GM12878 (cell line): ENCODE measurements around the gene PDE11A. TPM values are rescaled to one million over a fixed set of nuclear protein-coding genes. Genes with fewer than 3 reads are reported as not detected.

Source experiments
- ATAC-seq: fragments of 200-7000 bp; cut with Tn5 transposase; 3 replicates; pipeline ENCODE4 v1.9.1; 2020; ENCODE audit warnings: mild to moderate bottlenecking, moderate library complexity
- BruUV-seq: library from RNA; stranded (reverse); fragments of 400-500 nt; replicated peaks from 2 replicates; lab custom pipeline; 2021; lab: Mats Ljungman, UMichigan
- CTCF ChIA-PET: fragments of 300-600 bp; sonication (Branson Sonifier 250); formaldehyde crosslinking; extraction: SDS; loops from one replicate; lab custom pipeline; 2021; ENCODE audit warnings: inconsistent platforms; lab: Yijun Ruan, JAX
- POLR2A ChIA-PET: fragments of 350-600 bp; formaldehyde crosslinking; extraction: SDS; loops from one replicate; lab custom pipeline; 2021; ENCODE audit warnings: inconsistent platforms; lab: Charles Lee
- RAD21 ChIA-PET: fragments of 300-600 bp; sonication (Branson Sonifier 250); formaldehyde crosslinking; loops from one replicate; lab custom pipeline; 2023; ENCODE audit warnings: antibody characterized with exemption; ENCODE audit not compliant: unreplicated experiment; lab: Charles Lee
- SMC1A ChIA-PET: fragments of 300-600 bp; sonication (Branson Sonifier 250); formaldehyde crosslinking; loops from one replicate; lab custom pipeline; 2023; ENCODE audit not compliant: unreplicated experiment, uncharacterized antibody; lab: Charles Lee
- DNase-seq: peaks from one replicate; pipeline ENCODE4 v3.0.0-alpha.2; 2011; ENCODE audit warnings: low read depth, low spot score
- FAIRE-seq: peaks from 3 replicates; lab custom pipeline; 2011; peaks lifted over from hg19 to GRCh38; lab: Jason Lieb, UNC
- H2AFZ ChIP-seq: 2 replicates; pipeline ENCODE4 v1.6.0; 2011; ENCODE audit warnings: low read depth, low read length, control low read depth; ENCODE audit not compliant: control insufficient read depth
- H3K27ac ChIP-seq: 2 replicates; pipeline ENCODE4 v1.5.1; 2011; ENCODE audit warnings: control low read depth; ENCODE audit not compliant: control insufficient read depth, insufficient read depth
- H3K27me3 ChIP-seq, 2 experiments: replicated peaks in 1 of 2; 2 replicates each; pipeline versions ENCODE4 v1.6.0 to v1.6.1; 2011; ENCODE audit warnings: low read length in 1 of 2; ENCODE audit not compliant: control insufficient read depth in 2 of 2, insufficient read depth in 2 of 2
- H3K36me3 ChIP-seq, 2 experiments: 2 replicates each; pipeline ENCODE4 v1.5.1; 2011; ENCODE audit warnings: low read length in 1 of 2; ENCODE audit not compliant: control insufficient read depth in 2 of 2, insufficient read depth in 2 of 2
- H3K4me1 ChIP-seq: 2 replicates; pipeline ENCODE4 v1.6.1; 2011; ENCODE audit warnings: mild to moderate bottlenecking, low read length, moderate library complexity, mixed read lengths; ENCODE audit not compliant: control insufficient read depth, insufficient read depth
- H3K4me2 ChIP-seq: 2 replicates; pipeline ENCODE4 v1.6.0; 2011; ENCODE audit warnings: control low read depth; ENCODE audit not compliant: control insufficient read depth, insufficient read depth
- H3K4me3 ChIP-seq: fragments of 200-600 bp; sonication (generic); 2 replicates; pipeline ENCODE4 v1.5.1; 2016
- H3K79me2 ChIP-seq: 2 replicates; pipeline ENCODE4 v1.6.0; 2011; ENCODE audit warnings: low read length; ENCODE audit not compliant: control insufficient read depth, insufficient read depth
- H3K9ac ChIP-seq: 2 replicates; pipeline ENCODE4 v1.8.0; 2011; ENCODE audit warnings: low read length, control low read depth, mixed read lengths; ENCODE audit not compliant: control insufficient read depth, insufficient read depth
- H3K9me3 ChIP-seq: replicated peaks from 3 replicates; pipeline ENCODE4 v1.5.1; 2011; ENCODE audit warnings: mild to moderate bottlenecking, low read length; ENCODE audit not compliant: control insufficient read depth, insufficient read depth
- H4K20me1 ChIP-seq: 2 replicates; pipeline ENCODE4 v1.6.0; 2011; ENCODE audit not compliant: control insufficient read depth, insufficient read depth
- ATF7 ChIP-seq: fragments of 450-650 bp; IDR thresholded peaks from 2 replicates; pipeline ENCODE4 v1.6.1; 2016; ENCODE audit warnings: low read depth, mild to moderate bottlenecking
- BCL11A ChIP-seq: IDR thresholded peaks from 2 replicates; pipeline ENCODE4 v1.6.1; 2011; ENCODE audit warnings: low read depth, low read length
- CHD1 ChIP-seq: IDR thresholded peaks from 2 replicates; pipeline ENCODE4 v1.6.1; 2012; ENCODE audit warnings: low read depth, low read length, improper control_type of control experiment
- CHD2 ChIP-seq: IDR thresholded peaks from 2 replicates; pipeline ENCODE4 v1.6.1; 2011; ENCODE audit warnings: low read depth, low read length, improper control_type of control experiment, borderline replicate concordance
- ETV6 ChIP-seq, 2 experiments: fragments of 450-650 bp in 1 of 2; IDR thresholded peaks in 1 of 2; conservative IDR thresholded peaks in 1 of 2; 2 replicates each; pipeline ENCODE4 v1.6.1; 2014; ENCODE audit warnings: antibody characterized with exemption in 1 of 2, borderline replicate concordance in 1 of 2, low read depth in 1 of 2, mild to moderate bottlenecking in 1 of 2, moderate library complexity in 1 of 2
- HDAC2 ChIP-seq: fragments of 200-600 bp; sonication (generic); IDR thresholded peaks from 2 replicates; pipeline ENCODE4 v1.6.1; 2017
- JUNB ChIP-seq: IDR thresholded peaks from 2 replicates; pipeline ENCODE4 v1.6.1; 2016; ENCODE audit warnings: antibody characterized with exemption, mild to moderate bottlenecking
- MEF2A ChIP-seq: IDR thresholded peaks from 2 replicates; pipeline ENCODE4 v1.6.1; 2011; ENCODE audit warnings: low read depth, mild to moderate bottlenecking, low read length, moderate library complexity; ENCODE audit not compliant: insufficient read depth
- NBN ChIP-seq: fragments of 450-650 bp; IDR thresholded peaks from 2 replicates; pipeline ENCODE4 v1.6.1; 2016
- NFYA ChIP-seq: IDR thresholded peaks from 2 replicates; pipeline ENCODE4 v1.6.1; 2011; ENCODE audit warnings: low read depth, mild to moderate bottlenecking, low read length, improper control_type of control experiment, borderline replicate concordance
- SPI1 ChIP-seq: IDR thresholded peaks from 2 replicates; pipeline ENCODE4 v1.6.1; 2011; ENCODE audit warnings: low read depth, mild to moderate bottlenecking, low read length, moderate library complexity, borderline replicate concordance; ENCODE audit not compliant: insufficient read depth
- TAF1 ChIP-seq: IDR thresholded peaks from 2 replicates; pipeline ENCODE4 v1.6.1; 2011; ENCODE audit warnings: mild to moderate bottlenecking, low read depth, low read length, borderline replicate concordance
- ZNF207 ChIP-seq: fragments of 450-650 bp; IDR thresholded peaks from 2 replicates; pipeline ENCODE4 v1.6.1; 2014; ENCODE audit warnings: antibody characterized with exemption, mild to moderate bottlenecking, borderline replicate concordance
- ZNF217 ChIP-seq: fragments of 450-650 bp; IDR thresholded peaks from 2 replicates; pipeline ENCODE4 v1.6.1; 2017; ENCODE audit warnings: antibody characterized with exemption, mild to moderate bottlenecking
- whole genome bisulfite sequencing: methylation state at CpG from one replicate; pipeline ENCODE4 v1.1.6; 2016; ENCODE audit warnings: low lambda C conversion rate; ENCODE audit not compliant: insufficient replicate concordance, insufficient coverage; ENCODE audit errors: missing lambda C conversion rate; 5-methylcytosine and 5-hydroxymethylcytosine counted together
- in situ Hi-C: fragments of 300-500 bp; cut with MboI; formaldehyde crosslinking; loops from 9 replicates; pipeline ENCODE4 v1.14.3; 2018; ENCODE audit warnings: mixed read lengths
- intact Hi-C: fragments of 100-400 bp; cut with micrococcal nuclease; formaldehyde crosslinking; loops from one replicate; pipeline ENCODE4 v1.14.2; 2022; ENCODE audit not compliant: unreplicated experiment
- polyA plus RNA-seq, 11 experiments: library from polyadenylated mRNA; depleted of rRNA in 4 of 11; unstranded in 6 of 11; stranded (reverse) in 5 of 11; fragments of >200 nt; fragmentation: Nextera tagmentation in 4 of 11; fragmentation: Illumina TruSeq in 1 of 11; extraction: Ambion mirVana in 4 of 11; extraction: Trizol in 1 of 11; gene quantifications; 1 replicate in 1 of 11; 2 replicates in 10 of 11; pipeline versions ENCODE4 v1.2.1 to v1.2.3, GENCODE V29; 2011 to 2016; ENCODE audit warnings: inconsistent platforms in 2 of 11, missing spikeins in 2 of 11, low read depth in 1 of 11
- total RNA-seq, 4 experiments: library from RNA; depleted of rRNA in 3 of 4; stranded (reverse); fragments of >200 nt in 3 of 4; fragmentation: Illumina TruSeq in 1 of 4; extraction: Trizol in 1 of 4; gene quantifications; 2 replicates each; pipeline versions ENCODE4 v1.2.1 to v1.2.3, GENCODE V29; 2013 to 2021
- TF ChIP-seq, protein P1 (sequence below): fragments of 450-650 bp; IDR thresholded peaks from 2 replicates; pipeline ENCODE4 v1.6.1; 2017; ENCODE audit warnings: borderline replicate concordance
- TF ChIP-seq, protein P2 (sequence below): fragments of 450-650 bp; IDR thresholded peaks from 2 replicates; pipeline ENCODE4 v1.6.1; 2017; ENCODE audit warnings: mild to moderate bottlenecking, moderate library complexity
- TF ChIP-seq, protein P3 (sequence below): fragments of 450-650 bp; IDR thresholded peaks from 2 replicates; pipeline ENCODE4 v1.6.1; 2014; ENCODE audit warnings: mild to moderate bottlenecking
- TF ChIP-seq, protein P4 (sequence below): fragments of 450-650 bp; IDR thresholded peaks from 2 replicates; pipeline ENCODE4 v1.6.1; 2017; ENCODE audit warnings: mild to moderate bottlenecking

PDE11A gene
- total and polyA plus RNA-seq, 10 of the 15 experiments (the other 5 are each of a cell fraction or from before 2014, with no cell fraction given): 0.01 to 0.17 (median 0.06) TPM; not detected in 5

DNA sequence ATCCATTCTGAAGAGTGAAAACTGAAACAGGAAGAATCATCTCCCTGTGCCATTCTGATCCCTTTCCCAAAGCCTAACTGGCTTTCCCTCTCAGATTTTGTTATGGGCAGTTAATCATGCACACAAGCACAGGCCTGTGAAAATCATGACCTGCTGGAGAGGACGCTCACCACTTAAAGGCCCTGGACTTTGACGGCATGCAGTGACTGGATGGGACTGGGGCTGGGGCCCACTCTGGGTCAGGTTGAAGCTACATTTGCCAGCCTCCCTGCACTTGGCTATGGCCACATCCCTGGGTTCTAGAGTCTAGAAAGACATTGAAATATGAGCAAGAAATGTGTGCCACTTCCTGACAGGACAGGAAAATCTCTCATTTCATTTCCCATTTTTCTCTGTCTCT is 12.9 kb downstream of the PDE11A start:
- ChIA-PET SMC1A (no interaction called here), CTCF (no interaction called here), RAD21 (no interaction called here), POLR2A (no interaction called here)
- no peaks in the 10 kb centered on the region for H3K9me3 ChIP-seq
- no peaks in the 10 kb centered on the region for H3K36me3 ChIP-seq
- intact Hi-C loops (no loop called here), in situ Hi-C loops (no loop called here)
- WGBS: 53% methylated on average over 2 of the region's 2 CpGs
- H3K4me3 ChIP-seq: no peak overlapping the region
- H3K4me1 ChIP-seq: no peaks in the 10 kb centered on the region
- no peak overlapping the region for H3K9ac ChIP-seq
- H3K4me2 ChIP-seq: no peak overlapping the region
- FAIRE-seq: no peak
- H4K20me1 ChIP-seq: no peaks in the 10 kb centered on the region
- no peaks in the 10 kb centered on the region for H3K79me2 ChIP-seq
- peaks cover 0 to 2% of the 10 kb centered on the region in 2 experiments; a peak in 1 of 4 replicates for H3K27me3 ChIP-seq
- H3K27ac ChIP-seq: no peak overlapping the region
- BruUV-seq: no TSS peak
- no peak for ATAC-seq
- H2AFZ ChIP-seq: no peak overlapping the region
- no peak for DNase-seq
- no peak for TF ChIP-seq NFYA
- TF ChIP-seq TAF1: no peak
- TF ChIP-seq, protein P1, sequence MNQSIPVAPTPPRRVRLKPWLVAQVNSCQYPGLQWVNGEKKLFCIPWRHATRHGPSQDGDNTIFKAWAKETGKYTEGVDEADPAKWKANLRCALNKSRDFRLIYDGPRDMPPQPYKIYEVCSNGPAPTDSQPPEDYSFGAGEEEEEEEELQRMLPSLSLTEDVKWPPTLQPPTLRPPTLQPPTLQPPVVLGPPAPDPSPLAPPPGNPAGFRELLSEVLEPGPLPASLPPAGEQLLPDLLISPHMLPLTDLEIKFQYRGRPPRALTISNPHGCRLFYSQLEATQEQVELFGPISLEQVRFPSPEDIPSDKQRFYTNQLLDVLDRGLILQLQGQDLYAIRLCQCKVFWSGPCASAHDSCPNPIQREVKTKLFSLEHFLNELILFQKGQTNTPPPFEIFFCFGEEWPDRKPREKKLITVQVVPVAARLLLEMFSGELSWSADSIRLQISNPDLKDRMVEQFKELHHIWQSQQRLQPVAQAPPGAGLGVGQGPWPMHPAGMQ: no peak
- TF ChIP-seq ATF7: no peak
- TF ChIP-seq NBN: no peak
- TF ChIP-seq CHD1: no peak
- TF ChIP-seq, protein P2, sequence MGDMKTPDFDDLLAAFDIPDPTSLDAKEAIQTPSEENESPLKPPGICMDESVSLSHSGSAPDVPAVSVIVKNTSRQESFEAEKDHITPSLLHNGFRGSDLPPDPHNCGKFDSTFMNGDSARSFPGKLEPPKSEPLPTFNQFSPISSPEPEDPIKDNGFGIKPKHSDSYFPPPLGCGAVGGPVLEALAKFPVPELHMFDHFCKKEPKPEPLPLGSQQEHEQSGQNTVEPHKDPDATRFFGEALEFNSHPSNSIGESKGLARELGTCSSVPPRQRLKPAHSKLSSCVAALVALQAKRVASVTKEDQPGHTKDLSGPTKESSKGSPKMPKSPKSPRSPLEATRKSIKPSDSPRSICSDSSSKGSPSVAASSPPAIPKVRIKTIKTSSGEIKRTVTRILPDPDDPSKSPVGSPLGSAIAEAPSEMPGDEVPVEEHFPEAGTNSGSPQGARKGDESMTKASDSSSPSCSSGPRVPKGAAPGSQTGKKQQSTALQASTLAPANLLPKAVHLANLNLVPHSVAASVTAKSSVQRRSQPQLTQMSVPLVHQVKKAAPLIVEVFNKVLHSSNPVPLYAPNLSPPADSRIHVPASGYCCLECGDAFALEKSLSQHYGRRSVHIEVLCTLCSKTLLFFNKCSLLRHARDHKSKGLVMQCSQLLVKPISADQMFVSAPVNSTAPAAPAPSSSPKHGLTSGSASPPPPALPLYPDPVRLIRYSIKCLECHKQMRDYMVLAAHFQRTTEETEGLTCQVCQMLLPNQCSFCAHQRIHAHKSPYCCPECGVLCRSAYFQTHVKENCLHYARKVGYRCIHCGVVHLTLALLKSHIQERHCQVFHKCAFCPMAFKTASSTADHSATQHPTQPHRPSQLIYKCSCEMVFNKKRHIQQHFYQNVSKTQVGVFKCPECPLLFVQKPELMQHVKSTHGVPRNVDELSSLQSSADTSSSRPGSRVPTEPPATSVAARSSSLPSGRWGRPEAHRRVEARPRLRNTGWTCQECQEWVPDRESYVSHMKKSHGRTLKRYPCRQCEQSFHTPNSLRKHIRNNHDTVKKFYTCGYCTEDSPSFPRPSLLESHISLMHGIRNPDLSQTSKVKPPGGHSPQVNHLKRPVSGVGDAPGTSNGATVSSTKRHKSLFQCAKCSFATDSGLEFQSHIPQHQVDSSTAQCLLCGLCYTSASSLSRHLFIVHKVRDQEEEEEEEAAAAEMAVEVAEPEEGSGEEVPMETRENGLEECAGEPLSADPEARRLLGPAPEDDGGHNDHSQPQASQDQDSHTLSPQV: no peak
- TF ChIP-seq, protein P3, sequence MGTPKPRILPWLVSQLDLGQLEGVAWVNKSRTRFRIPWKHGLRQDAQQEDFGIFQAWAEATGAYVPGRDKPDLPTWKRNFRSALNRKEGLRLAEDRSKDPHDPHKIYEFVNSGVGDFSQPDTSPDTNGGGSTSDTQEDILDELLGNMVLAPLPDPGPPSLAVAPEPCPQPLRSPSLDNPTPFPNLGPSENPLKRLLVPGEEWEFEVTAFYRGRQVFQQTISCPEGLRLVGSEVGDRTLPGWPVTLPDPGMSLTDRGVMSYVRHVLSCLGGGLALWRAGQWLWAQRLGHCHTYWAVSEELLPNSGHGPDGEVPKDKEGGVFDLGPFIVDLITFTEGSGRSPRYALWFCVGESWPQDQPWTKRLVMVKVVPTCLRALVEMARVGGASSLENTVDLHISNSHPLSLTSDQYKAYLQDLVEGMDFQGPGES: no peak
- TF ChIP-seq, protein P4, sequence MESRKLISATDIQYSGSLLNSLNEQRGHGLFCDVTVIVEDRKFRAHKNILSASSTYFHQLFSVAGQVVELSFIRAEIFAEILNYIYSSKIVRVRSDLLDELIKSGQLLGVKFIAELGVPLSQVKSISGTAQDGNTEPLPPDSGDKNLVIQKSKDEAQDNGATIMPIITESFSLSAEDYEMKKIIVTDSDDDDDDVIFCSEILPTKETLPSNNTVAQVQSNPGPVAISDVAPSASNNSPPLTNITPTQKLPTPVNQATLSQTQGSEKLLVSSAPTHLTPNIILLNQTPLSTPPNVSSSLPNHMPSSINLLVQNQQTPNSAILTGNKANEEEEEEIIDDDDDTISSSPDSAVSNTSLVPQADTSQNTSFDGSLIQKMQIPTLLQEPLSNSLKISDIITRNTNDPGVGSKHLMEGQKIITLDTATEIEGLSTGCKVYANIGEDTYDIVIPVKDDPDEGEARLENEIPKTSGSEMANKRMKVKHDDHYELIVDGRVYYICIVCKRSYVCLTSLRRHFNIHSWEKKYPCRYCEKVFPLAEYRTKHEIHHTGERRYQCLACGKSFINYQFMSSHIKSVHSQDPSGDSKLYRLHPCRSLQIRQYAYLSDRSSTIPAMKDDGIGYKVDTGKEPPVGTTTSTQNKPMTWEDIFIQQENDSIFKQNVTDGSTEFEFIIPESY: no peak
- TF ChIP-seq ZNF217: no peak
- TF ChIP-seq CHD2: no peak
- no peak for TF ChIP-seq BCL11A
- no peak for TF ChIP-seq HDAC2
- no peak for TF ChIP-seq ETV6 (conservative IDR thresholded peaks at IDR 0.05 in 1 of 2, IDR thresholded peaks at IDR 0.05 in 1 of 2; ENCODE audit: borderline replicate concordance in 1 of 2, low read depth in 1 of 2)
- no peak for TF ChIP-seq JUNB
- TF ChIP-seq SPI1: no peak
- TF ChIP-seq MEF2A: no peak
- no peak for TF ChIP-seq ZNF207
